ENCODE data around the gene TSPO2.

- TF ChIP-seq CTCF (IDR thresholded peaks at IDR 0.05) = no peak
- TF ChIP-seq POLR2AphosphoS5 (IDR thresholded peaks at IDR 0.05) = no peak
These were observed 16.5 kb downstream of the TSPO2 start for GRCh38 chr6:41058783-41059181.
